ENCODE measurements around the gene ADA. TPM values are rescaled to one million over a fixed set of nuclear protein-coding genes. Genes with fewer than 3 reads are reported as not detected.

The ADA gene
- total RNA-seq, 4 donors from 2014 or later: 2.2 to 5.1 (median 3.0) TPM

- H3K4me3 ChIP-seq: no peak overlapping the region
- no peaks in the 10 kb centered on the region for H3K9me3 ChIP-seq
- H3K4me1 ChIP-seq: no peaks in the 10 kb centered on the region
- in situ Hi-C loops (cut with MboI; ENCODE audit: low sequenced_read_pairs in 4 of 4) (no loop called here), intact Hi-C loops (cut with DNase I; ENCODE audit: low total_unique reads) (no loop called here)
- no peak overlapping the region for H3K27ac ChIP-seq
- ATAC-seq: no peak
- TF ChIP-seq POLR2A (IDR thresholded peaks at IDR 0.05) (no peak), CTCF (IDR thresholded peaks at IDR 0.05 in 4 of 5, conservative IDR thresholded peaks at IDR 0.05 in 1 of 5) (no peak)
- H3K36me3 ChIP-seq: no peaks in the 10 kb centered on the region
- H3K27me3 ChIP-seq: no peaks in the 10 kb centered on the region
- no peak for DNase-seq
Observed at GRCh38 chr20:44625361-44625760, 26.1 kb downstream of the ADA start.

GRCh38 chr20:44624743-44625271 lies 26.7 kb downstream of the ADA start:
- TF ChIP-seq CTCF (IDR thresholded peaks at IDR 0.05 in 4 of 5, conservative IDR thresholded peaks at IDR 0.05 in 1 of 5): no peak
- no peak for TF ChIP-seq POLR2A (IDR thresholded peaks at IDR 0.05)
- H3K9me3 ChIP-seq: no peaks in the 10 kb centered on the region
- H3K27me3 ChIP-seq: no peaks in the 10 kb centered on the region
- no peak overlapping the region for H3K27ac ChIP-seq
- ATAC-seq (no peak), DNase-seq (no peak)
- in situ Hi-C loops (cut with MboI; ENCODE audit: low sequenced_read_pairs in 4 of 4): loop anchor here in 3 of 4 donors (25.0 kb wide), 2 partner anchors 238 to 413 kb away; partner anchors contain the start of gene OSER1 (in 3 of the 3)
- H3K36me3 ChIP-seq: no peaks in the 10 kb centered on the region
- no peaks in the 10 kb centered on the region for H3K4me1 ChIP-seq
- intact Hi-C loops (cut with DNase I; ENCODE audit: low total_unique reads): no loop called here
- no peak overlapping the region for H3K4me3 ChIP-seq

- H3K4me1 ChIP-seq: no peaks in the 10 kb centered on the region
- TF ChIP-seq POLR2A (IDR thresholded peaks at IDR 0.05): no peak
- TF ChIP-seq CTCF (IDR thresholded peaks at IDR 0.05 in 4 of 5, conservative IDR thresholded peaks at IDR 0.05 in 1 of 5): no peak
- H3K27me3 ChIP-seq: no peaks in the 10 kb centered on the region
- intact Hi-C loops (cut with DNase I; ENCODE audit: low total_unique reads) (no loop called here), in situ Hi-C loops (cut with MboI; ENCODE audit: low sequenced_read_pairs in 4 of 4) (loop anchor here in 3 of 4 donors (25.0 kb wide), 2 partner anchors 237 to 412 kb away; partner anchors contain the start of gene OSER1 (in 3 of the 3))
- H3K9me3 ChIP-seq: no peaks in the 10 kb centered on the region
- H3K27ac ChIP-seq: no peak overlapping the region
- H3K36me3 ChIP-seq: peaks cover 0 to 4% of the 10 kb centered on the region in 2 donors
- no peak for ATAC-seq
- no peak for DNase-seq
- H3K4me3 ChIP-seq: no peak overlapping the region
Observed at GRCh38 chr20:44624152-44624551, 27.3 kb downstream of the ADA start.

GRCh38 chr20:44622501-44623270 lies 28.8 kb downstream of the ADA start:
- H3K27ac ChIP-seq: no peak overlapping the region
- in situ Hi-C loops (cut with MboI; ENCODE audit: low sequenced_read_pairs in 4 of 4): loop anchor here in 3 of 4 donors (25.0 kb wide), 2 partner anchors 235 to 410 kb away; partner anchors contain the start of gene OSER1 (in 3 of the 3)
- no peak for DNase-seq

More at GRCh38 chr20:44622501-44623270, 28.8 kb downstream of the ADA start:
- Histone ChIP-seq H3K9me3 (no peaks in the 10 kb centered on the region), H3K4me3 (no peak overlapping the region), H3K4me1 (no peaks in the 10 kb centered on the region), H3K36me3 (peaks cover 3 to 18% of the 10 kb centered on the region in 2 donors), H3K27me3 (no peaks in the 10 kb centered on the region)
- intact Hi-C loops (cut with DNase I; ENCODE audit: low total_unique reads): no loop called here
- no peak for ATAC-seq
- TF ChIP-seq CTCF (IDR thresholded peaks at IDR 0.05 in 4 of 5, conservative IDR thresholded peaks at IDR 0.05 in 1 of 5): no peak
- no peak for TF ChIP-seq POLR2A (IDR thresholded peaks at IDR 0.05)
